ENCODE data around the gene TMED8.
"Not testable (repeated sequence)": the region's sequence is repeated elsewhere in the genome, so short reads cannot be mapped to it uniquely, and the experiment has no call there.

Gene TMED8

DNA sequence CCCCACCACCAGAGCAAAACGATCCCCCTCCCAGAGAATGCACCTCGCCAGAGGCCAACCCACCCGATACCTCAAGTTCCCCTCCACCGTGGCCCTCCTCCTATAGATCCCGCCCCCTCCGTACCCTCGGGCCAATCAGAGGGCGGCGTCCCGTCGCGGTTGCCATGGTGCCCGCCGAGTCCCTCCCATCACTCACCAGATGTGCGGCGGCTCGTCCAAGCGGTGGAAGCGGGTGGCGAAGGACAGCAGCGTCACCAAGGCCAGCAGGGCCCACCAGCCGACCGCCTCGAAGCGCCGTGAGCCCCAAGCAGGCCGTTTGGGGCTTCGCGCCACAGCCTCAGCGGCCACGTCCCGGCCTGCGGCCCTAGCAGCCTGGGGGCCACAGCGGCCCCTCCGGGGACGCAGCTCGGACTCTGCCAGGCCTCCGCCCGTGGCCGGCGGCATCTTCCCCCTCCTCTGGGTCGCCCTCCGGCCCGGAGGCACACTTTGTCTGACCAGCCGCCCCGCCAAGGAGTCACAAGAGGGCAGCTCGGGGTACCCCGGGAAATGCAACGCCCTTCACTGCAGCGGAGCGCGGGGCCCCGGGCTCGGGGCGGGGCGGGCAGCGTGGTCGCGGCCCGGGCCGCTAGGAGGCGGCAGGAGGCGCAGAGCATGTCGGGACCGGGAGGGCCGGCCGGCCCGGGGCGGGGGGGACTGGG lies 56.5 kb downstream of the TMED8 start, which contains the start of gene POMT2:
Gene POMT2 (minus strand): TSS at position 646 of the 698 bp plus-strand sequence. CDS start 202 bp downstream, at position 444.
- ChIA-PET CTCF (interaction anchor here (0.7 to 2.3 kb wide), 13 partner anchors 8 to 447 kb away, joined by 3 to 12 read pairs (median 4); partner anchors contain the start of genes SAMD15 and TMED8), POLR2A (interaction anchor here (0.6 to 1.5 kb wide), 3 partner anchors 56 to 138 kb away, joined by 3 to 5 read pairs (median 3); partner anchors contain the start of genes AHSA1, SAMD15, TMED8 and VIPAS39)
- TF ChIP-seq, protein P1, sequence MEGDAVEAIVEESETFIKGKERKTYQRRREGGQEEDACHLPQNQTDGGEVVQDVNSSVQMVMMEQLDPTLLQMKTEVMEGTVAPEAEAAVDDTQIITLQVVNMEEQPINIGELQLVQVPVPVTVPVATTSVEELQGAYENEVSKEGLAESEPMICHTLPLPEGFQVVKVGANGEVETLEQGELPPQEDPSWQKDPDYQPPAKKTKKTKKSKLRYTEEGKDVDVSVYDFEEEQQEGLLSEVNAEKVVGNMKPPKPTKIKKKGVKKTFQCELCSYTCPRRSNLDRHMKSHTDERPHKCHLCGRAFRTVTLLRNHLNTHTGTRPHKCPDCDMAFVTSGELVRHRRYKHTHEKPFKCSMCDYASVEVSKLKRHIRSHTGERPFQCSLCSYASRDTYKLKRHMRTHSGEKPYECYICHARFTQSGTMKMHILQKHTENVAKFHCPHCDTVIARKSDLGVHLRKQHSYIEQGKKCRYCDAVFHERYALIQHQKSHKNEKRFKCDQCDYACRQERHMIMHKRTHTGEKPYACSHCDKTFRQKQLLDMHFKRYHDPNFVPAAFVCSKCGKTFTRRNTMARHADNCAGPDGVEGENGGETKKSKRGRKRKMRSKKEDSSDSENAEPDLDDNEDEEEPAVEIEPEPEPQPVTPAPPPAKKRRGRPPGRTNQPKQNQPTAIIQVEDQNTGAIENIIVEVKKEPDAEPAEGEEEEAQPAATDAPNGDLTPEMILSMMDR (IDR thresholded peaks at IDR 0.05; ENCODE audit: control extremely low read depth, extremely low read depth, low read depth, missing control alignments): peak; percentile 26
- peak; percentile 93 for DNase-seq (ENCODE audit: extremely low spot score)

GRCh38 chr14:77319422-77319821 lies 57.5 kb downstream of the TMED8 start:
- DNase-seq (ENCODE audit: extremely low spot score): no peak
- TF ChIP-seq, protein P1 (IDR thresholded peaks at IDR 0.05; ENCODE audit: control extremely low read depth, extremely low read depth, low read depth, missing control alignments): no peak
- ChIA-PET CTCF (interaction anchor here (1.5 to 2.3 kb wide), 4 partner anchors 12 to 446 kb away, joined by 5 to 12 read pairs (median 7); no protein-coding TSS in a partner anchor), POLR2A (no interaction called here)

DNA sequence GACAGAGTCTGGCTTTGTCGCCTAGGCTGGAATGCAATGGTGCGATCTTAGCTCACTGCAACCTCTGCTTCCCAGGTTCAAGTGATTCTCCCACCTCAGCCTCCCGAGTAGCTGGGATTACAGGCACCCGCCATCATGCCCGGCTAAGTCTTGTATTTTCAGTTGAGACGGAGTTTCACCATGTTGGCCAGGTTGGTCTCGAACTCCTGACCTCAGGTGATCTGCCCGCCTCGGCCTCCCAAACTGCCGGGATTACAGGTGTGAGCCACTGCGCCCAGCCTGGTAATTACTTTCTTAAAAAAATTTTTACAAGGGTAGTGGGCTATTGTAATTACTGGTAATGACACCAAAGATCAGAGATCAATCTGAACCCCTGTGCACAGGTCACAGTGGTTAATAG lies 58.1 kb downstream of the TMED8 start:
- POLR2A ChIA-PET; DNase-seq (ENCODE audit: extremely low spot score): not testable (repeated sequence)
- CTCF ChIA-PET: interaction anchor here (1.5 to 2.3 kb wide), 4 partner anchors 11 to 446 kb away, joined by 5 to 12 read pairs (median 7); no protein-coding TSS in a partner anchor

DNA sequence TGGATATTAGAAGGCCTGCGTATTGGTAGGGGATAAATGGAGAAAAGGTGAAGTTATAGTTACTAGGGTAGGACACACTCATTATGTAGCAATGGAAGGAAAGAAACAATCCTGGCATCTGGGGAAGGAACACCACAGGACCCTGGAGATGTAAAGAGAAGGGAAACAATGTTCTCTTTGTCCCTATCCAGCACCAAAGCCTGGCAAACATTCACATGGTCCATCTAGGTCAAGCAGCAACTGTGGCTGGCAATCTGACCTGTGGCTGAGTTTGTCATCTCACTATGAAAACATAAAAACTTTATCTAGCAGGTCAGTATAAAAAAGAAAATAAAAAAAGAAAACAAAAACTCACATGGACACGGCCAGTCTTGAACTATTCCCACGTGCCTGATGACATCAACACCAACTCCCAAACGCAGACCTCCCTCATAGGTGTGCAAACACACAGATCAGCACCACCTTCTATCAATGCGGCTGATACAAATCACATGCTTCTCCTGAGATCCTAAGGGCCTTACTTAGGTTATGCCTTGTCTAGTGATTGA lies 58.8 kb downstream of the TMED8 start:
- CTCF ChIA-PET: interaction anchor here (1.8 kb wide), 1 partner anchor 11 kb away, joined by 6 read pairs; no protein-coding TSS in a partner anchor
- TF ChIP-seq, protein P1 (IDR thresholded peaks at IDR 0.05; ENCODE audit: control extremely low read depth, extremely low read depth, low read depth, missing control alignments): no peak
- POLR2A ChIA-PET: no interaction called here
- DNase-seq (ENCODE audit: extremely low spot score): no peak

GRCh38 chr14:77316872-77317301 lies 60.0 kb downstream of the TMED8 start:
- POLR2A ChIA-PET: interaction anchor here (0.6 to 0.7 kb wide), 2 partner anchors 141 to 340 kb away, joined by 3 to 12 read pairs; no protein-coding TSS in a partner anchor
- TF ChIP-seq, protein P1 (IDR thresholded peaks at IDR 0.05; ENCODE audit: control extremely low read depth, extremely low read depth, low read depth, missing control alignments): no peak
- DNase-seq (ENCODE audit: extremely low spot score): no peak
- CTCF ChIA-PET: interaction anchor here (0.8 to 9.6 kb wide), 32 partner anchors 8 to 1530 kb away, joined by 3 to 247 read pairs (median 4); partner anchors contain the start of gene CIPC

DNA sequence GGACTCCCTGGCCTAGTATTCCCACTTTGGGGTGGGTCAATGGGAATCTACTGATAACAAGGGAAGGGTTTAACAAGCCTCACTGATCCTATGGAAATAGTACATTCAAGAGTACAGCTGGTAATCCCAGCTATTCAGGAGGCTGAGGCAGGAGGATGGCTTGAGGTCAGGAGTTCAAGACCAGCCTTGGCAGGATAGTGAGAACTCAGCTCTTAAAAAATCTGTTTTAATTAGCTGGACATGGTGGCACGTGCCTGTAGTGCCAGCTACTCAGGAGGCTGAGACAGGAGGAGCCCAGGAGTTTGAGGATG lies 60.7 kb downstream of the TMED8 start:
- DNase-seq (ENCODE audit: extremely low spot score): no peak
- TF ChIP-seq, protein P1 (IDR thresholded peaks at IDR 0.05; ENCODE audit: control extremely low read depth, extremely low read depth, low read depth, missing control alignments): no peak
- CTCF ChIA-PET: interaction anchor here (0.6 to 9.6 kb wide), 63 partner anchors 9 to 1531 kb away, joined by 3 to 247 read pairs (median 4); partner anchors contain the start of genes CIPC, SAMD15 and TMED8
- POLR2A ChIA-PET: interaction anchor here (0.6 kb wide), 1 partner anchor 390 kb away, joined by 5 read pairs; no protein-coding TSS in a partner anchor
